ENCODE data around the gene DDR1.

DNA sequence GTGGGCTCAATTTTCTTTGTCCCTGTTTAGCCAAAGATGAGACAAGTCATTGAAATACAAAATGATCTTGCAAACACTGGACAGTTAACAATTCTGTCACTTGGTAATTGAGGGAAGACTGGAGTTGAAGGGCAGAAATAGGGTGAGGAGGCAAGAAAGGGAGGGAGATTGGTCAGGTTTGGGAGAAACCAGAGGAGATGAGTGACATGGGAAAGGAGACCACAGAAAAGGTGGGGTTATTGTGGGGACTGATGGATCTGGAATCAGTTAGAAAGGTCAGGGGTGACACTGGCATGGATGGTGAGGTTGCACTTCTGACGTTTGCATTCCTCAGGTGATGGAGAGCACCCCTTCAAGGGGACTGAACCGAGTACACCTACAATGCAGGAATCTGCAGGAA is 24.4 kb downstream of the DDR1 start:
- TF ChIP-seq CTCF (optimal IDR thresholded peaks at IDR 0.05 in 1 of 3, IDR thresholded peaks at IDR 0.05 in 1 of 3, conservative IDR thresholded peaks at IDR 0.05 in 1 of 3; ENCODE audit: extremely low read depth in 1 of 3, insufficient read depth in 2 of 3, low read length in 3 of 3) (no peak), EZH2 (IDR thresholded peaks at IDR 0.05; ENCODE audit: low read length) (no peak)
